Uterus (tissue), 2 donors: ENCODE data around the gene ESPN.

Experiments
- POLR2A ChIP-seq, 2 donors: fragments of 450-650 bp; IDR thresholded peaks; one replicate each; pipeline ENCODE4 v1.6.1; 2016; ENCODE audit warnings: antibody characterized with exemption in 2 of 2, mild to moderate bottlenecking in 1 of 2, moderate library complexity in 1 of 2
- TF ChIP-seq, protein P1 (sequence below), 4 experiments: fragments of 200-600 bp in 2 of 4; fragments of 450-650 bp in 2 of 4; sonication (generic) in 2 of 4; IDR thresholded peaks; one replicate each; pipeline ENCODE4 v1.5.1; 2016 to 2019; ENCODE audit warnings: antibody characterized with exemption in 4 of 4, mild to moderate bottlenecking in 2 of 4, moderate library complexity in 1 of 4

DNA sequence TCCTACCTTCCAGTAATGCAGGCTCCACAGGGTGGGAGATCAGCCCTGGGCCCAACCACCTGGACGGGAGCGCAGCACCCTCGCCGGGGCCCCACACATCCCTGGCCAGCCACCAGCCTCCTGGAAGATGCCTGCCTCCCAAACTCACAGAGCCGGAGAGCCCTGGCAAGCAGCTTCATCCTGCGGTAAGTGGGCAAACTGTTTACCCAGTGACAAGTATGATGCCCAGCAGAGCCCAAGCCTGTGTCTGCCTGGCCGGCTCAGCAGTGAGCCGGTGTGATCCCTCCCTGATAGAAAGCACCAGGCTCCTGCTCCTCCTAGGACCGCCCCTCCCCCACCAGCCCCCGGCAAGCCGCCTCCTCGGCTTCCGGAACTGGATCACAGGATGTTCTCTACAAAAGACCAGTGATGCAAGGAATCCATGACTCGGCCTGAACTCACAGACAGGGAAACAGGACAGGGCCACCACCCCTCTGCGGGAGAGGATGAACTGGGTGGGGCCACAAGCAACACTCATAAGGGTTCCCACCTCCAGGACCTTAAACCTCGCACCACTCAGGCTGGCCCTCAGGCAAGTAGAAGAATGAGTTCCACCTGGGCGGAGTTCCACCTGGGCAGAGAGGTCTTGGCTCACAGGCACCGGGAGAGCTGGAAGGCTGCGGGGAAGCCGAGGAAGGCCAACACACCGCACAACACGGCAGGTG lies 38.9 kb upstream of the ESPN start:
- no peak for TF ChIP-seq POLR2A (IDR thresholded peaks at IDR 0.05)
- TF ChIP-seq, protein P1, sequence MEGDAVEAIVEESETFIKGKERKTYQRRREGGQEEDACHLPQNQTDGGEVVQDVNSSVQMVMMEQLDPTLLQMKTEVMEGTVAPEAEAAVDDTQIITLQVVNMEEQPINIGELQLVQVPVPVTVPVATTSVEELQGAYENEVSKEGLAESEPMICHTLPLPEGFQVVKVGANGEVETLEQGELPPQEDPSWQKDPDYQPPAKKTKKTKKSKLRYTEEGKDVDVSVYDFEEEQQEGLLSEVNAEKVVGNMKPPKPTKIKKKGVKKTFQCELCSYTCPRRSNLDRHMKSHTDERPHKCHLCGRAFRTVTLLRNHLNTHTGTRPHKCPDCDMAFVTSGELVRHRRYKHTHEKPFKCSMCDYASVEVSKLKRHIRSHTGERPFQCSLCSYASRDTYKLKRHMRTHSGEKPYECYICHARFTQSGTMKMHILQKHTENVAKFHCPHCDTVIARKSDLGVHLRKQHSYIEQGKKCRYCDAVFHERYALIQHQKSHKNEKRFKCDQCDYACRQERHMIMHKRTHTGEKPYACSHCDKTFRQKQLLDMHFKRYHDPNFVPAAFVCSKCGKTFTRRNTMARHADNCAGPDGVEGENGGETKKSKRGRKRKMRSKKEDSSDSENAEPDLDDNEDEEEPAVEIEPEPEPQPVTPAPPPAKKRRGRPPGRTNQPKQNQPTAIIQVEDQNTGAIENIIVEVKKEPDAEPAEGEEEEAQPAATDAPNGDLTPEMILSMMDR (IDR thresholded peaks at IDR 0.05): no peak
